ENCODE data around the gene NCOA7. TPM values are rescaled to one million over a fixed set of nuclear protein-coding genes. Genes with fewer than 3 reads are reported as not detected.

Gene NCOA7
- total and polyA plus RNA-seq, 2 of the 8 experiments (the other 6 are each of a cell fraction or from before 2014, with no cell fraction given) = 2.6 to 10.7 TPM

DNA sequence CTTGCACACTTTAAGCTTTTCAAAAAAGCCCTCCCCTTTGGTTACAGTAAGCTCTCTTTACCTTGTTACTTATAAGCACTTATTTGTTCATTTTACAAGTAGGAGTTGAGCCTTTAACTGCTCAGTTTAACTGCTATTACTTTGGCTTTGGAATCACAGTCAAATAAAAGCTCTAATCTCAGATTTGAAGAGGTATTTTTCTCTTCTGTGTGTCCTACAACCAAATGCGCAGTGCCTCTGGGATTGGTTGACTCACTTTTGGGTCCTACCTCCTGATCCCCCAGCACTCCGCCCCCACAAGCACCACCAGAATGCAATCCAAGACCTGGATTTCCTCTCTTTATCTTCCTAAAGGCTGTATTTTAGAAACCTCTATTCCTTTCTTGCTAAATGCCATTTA, 2.5 kb downstream of the NCOA7 start (continued):
- no peak for TF ChIP-seq NRF1 (IDR thresholded peaks at IDR 0.05; ENCODE audit: low read depth, low read length)
- no peak for TF ChIP-seq TAF7 (optimal IDR thresholded peaks at IDR 0.05; ENCODE audit: borderline replicate concordance, low read depth, low read length)
